GM12865 (cell line): ENCODE measurements around the gene RBM17.
"Not testable (repeated sequence)": the region's sequence is repeated elsewhere in the genome, so short reads cannot be mapped to it uniquely, and the experiment has no call there.

Experiments used
- DNase-seq: peaks from one replicate; pipeline ENCODE4 v3.0.0; 2010; ENCODE audit warnings: low read depth
- H3K4me3 ChIP-seq: 2 replicates; pipeline ENCODE4 v1.5.1; 2011; ENCODE audit warnings: mild to moderate bottlenecking, low read depth, low read length, control low read depth
- CTCF ChIP-seq: IDR thresholded peaks from 2 replicates; pipeline ENCODE4 v1.5.1; 2011; ENCODE audit warnings: low read length, control low read depth, low read depth, inconsistent platforms; ENCODE audit not compliant: insufficient read depth; ENCODE audit errors: missing control alignments

RBM17 gene

GRCh38 chr10:6103591-6103990, 14.8 kb downstream of the RBM17 start:
- TF ChIP-seq CTCF = no peak
- no peak overlapping the region for H3K4me3 ChIP-seq
- DNase-seq = no peak

DNA sequence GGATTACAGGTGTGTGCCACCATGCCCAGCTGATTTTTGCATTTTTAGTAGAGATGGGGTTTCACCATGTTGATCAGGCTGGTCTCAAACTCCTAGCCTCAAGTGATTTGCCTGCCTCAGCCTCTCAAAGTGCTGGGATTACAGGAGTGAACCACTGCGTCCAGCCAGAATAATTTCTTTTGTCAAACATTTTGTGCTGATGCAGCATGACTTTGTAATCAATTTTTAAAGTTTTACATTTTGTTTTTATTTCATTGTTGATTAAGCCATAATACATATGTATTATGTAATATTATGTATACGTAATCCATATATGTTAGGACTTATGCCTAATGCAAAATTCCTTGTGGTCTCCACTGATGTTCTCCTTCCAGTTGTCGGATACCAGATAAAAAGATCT, 18.8 kb downstream of the RBM17 start:
- H3K4me3 ChIP-seq, DNase-seq: not testable (repeated sequence)

DNA sequence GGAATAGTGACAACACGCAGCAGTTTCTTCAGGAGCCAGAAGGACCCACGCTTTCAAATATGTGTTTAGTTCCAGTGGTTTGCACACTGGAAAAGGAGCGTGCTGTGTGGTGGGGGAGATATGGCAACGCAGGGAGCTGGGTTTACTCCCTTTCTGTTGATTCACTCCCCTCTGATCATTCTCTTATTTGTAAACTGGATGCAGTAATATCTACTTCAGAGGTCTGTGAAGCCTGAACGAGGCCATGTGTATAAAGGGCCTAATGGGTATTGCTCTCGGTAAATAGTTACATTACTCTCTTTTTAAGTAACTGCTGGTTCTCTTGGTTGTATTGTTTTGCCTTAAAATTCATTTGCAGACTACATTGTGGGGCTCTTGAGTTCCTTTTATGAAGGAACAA, 19.2 kb downstream of the RBM17 start:
- no peak for DNase-seq
- TF ChIP-seq CTCF = no peak
- H3K4me3 ChIP-seq = no peak overlapping the region

GRCh38 chr10:6108631-6109443, 20.0 kb downstream of the RBM17 start:
- peak; percentile 56 for TF ChIP-seq CTCF
- H3K4me3 ChIP-seq = no peak overlapping the region
- DNase-seq = peak; percentile 62

DNA sequence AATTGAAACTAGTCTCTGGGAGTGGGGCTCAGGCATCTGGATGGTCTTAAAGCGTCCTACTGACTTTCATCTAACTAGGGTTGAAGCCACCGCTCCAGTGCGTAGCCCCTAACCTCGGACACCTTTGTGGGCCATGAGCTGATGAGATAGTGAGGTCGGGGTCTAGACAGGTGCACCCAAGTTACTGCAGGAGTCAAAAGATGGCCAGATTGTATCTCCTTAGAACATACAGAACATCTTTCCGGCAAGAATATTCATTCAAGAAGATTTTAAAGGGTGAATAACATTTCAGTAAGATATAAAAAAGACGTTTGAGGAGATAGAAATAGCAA, 20.6 kb downstream of the RBM17 start:
- no peak for DNase-seq
- H3K4me3 ChIP-seq = no peak overlapping the region
- no peak for TF ChIP-seq CTCF

- no peak for DNase-seq
- TF ChIP-seq CTCF = no peak
- H3K4me3 ChIP-seq = no peak overlapping the region
Observed at GRCh38 chr10:6110136-6110535, 21.3 kb downstream of the RBM17 start.

GRCh38 chr10:6112893-6113292, 24.1 kb downstream of the RBM17 start:
- no peak overlapping the region for H3K4me3 ChIP-seq
- no peak for TF ChIP-seq CTCF
- no peak for DNase-seq

GRCh38 chr10:6114299-6114698, 25.5 kb downstream of the RBM17 start:
- TF ChIP-seq CTCF = no peak

More at GRCh38 chr10:6114299-6114698, 25.5 kb downstream of the RBM17 start:
- peak; percentile 65 for DNase-seq
- H3K4me3 ChIP-seq = no peak overlapping the region
